ENCODE data around the gene LIN54.

- TF ChIP-seq YY1 (IDR thresholded peaks at IDR 0.05; ENCODE audit: insufficient read depth, insufficient read length) (no peak), ZNF274 (IDR thresholded peaks at IDR 0.05; ENCODE audit: low read depth, low read length) (no peak)
Observed at GRCh38 chr4:83012687-83013419, 2.2 kb upstream of the LIN54 start.
